IMR-90 (cell line): ENCODE measurements around the gene ACSL3. TPM values are rescaled to one million over a fixed set of nuclear protein-coding genes. Genes with fewer than 3 reads are reported as not detected.

Experiments used
- ATAC-seq: fragments of 200-7000 bp; cut with Tn5 transposase; 2 replicates; pipeline ENCODE4 v1.9.1; 2020; ENCODE audit warnings: low read depth, mild to moderate bottlenecking, moderate library complexity
- BruUV-seq: library from RNA; stranded (reverse); fragments of 400-500 nt; replicated peaks from 2 replicates; lab custom pipeline; 2021; lab: Mats Ljungman, UMichigan
- CTCF ChIA-PET: fragments of 300-600 bp; formaldehyde crosslinking; extraction: SDS; loops from one replicate; lab custom pipeline; 2021; ENCODE audit warnings: antibody characterized with exemption; lab: Yijun Ruan, JAX
- POLR2A ChIA-PET: fragments of 300-600 bp; sonication (Branson Sonifier 250); formaldehyde crosslinking; loops from one replicate; lab custom pipeline; 2022; ENCODE audit warnings: antibody characterized with exemption; ENCODE audit not compliant: unreplicated experiment; lab: Charles Lee
- DNase-seq: peaks from one replicate; pipeline ENCODE4 v3.0.0; 2013
- H2AFZ ChIP-seq: replicated peaks from 2 replicates; pipeline ENCODE3; 2013; ENCODE audit warnings: low read length, mild to moderate bottlenecking; ENCODE audit not compliant: poor library complexity
- H2AK5ac ChIP-seq: 2 replicates; pipeline ENCODE4 v1.6.1; 2013; ENCODE audit warnings: low read depth, low read length, inconsistent platforms
- H2AK9ac ChIP-seq: replicated peaks from 2 replicates; pipeline ENCODE3; 2013; ENCODE audit warnings: mild to moderate bottlenecking, low read depth, low read length, moderate library complexity; ENCODE audit not compliant: poor library complexity
- H2BK120ac ChIP-seq: 2 replicates; pipeline ENCODE4 v1.6.1; 2013; ENCODE audit warnings: low read depth, low read length, inconsistent platforms
- H2BK15ac ChIP-seq: 3 replicates; pipeline ENCODE4 v1.6.1; 2013; ENCODE audit warnings: low read depth, low read length, inconsistent platforms
- H2BK20ac ChIP-seq: 2 replicates; pipeline ENCODE4 v1.6.1; 2013; ENCODE audit warnings: low read depth, mild to moderate bottlenecking, inconsistent platforms, low read length, moderate library complexity
- H2BK5ac ChIP-seq: 2 replicates; pipeline ENCODE4 v1.6.1; 2013; ENCODE audit warnings: mild to moderate bottlenecking, low read depth, low read length, inconsistent platforms; ENCODE audit not compliant: poor library complexity, severe bottlenecking
- H3K14ac ChIP-seq: replicated peaks from 2 replicates; pipeline ENCODE4 v1.6.1; 2013; ENCODE audit warnings: low read depth, low read length, inconsistent platforms
- H3K18ac ChIP-seq: 2 replicates; pipeline ENCODE4 v1.6.1; 2013; ENCODE audit warnings: low read depth, low read length, control low read depth
- H3K23ac ChIP-seq: 2 replicates; pipeline ENCODE4 v1.6.1; 2013; ENCODE audit warnings: low read depth, low read length, inconsistent platforms
- H3K27ac ChIP-seq: 2 replicates; pipeline ENCODE4 v1.5.1; 2013; ENCODE audit warnings: mild to moderate bottlenecking, control low read depth, low read length; ENCODE audit not compliant: insufficient read depth
- H3K27me3 ChIP-seq: 2 replicates; pipeline ENCODE4 v1.6.1; 2013; ENCODE audit warnings: low read length; ENCODE audit not compliant: control insufficient read depth, insufficient read depth
- H3K36me3 ChIP-seq: 2 replicates; pipeline ENCODE4 v1.6.1; 2013; ENCODE audit warnings: low read length, mixed read lengths; ENCODE audit not compliant: control insufficient read depth, insufficient read depth
- H3K4ac ChIP-seq: 2 replicates; pipeline ENCODE4 v1.6.1; 2013; ENCODE audit warnings: low read depth, low read length, inconsistent platforms
- H3K4me1 ChIP-seq: 2 replicates; pipeline ENCODE4 v1.6.1; 2013; ENCODE audit warnings: low read length, mixed read lengths; ENCODE audit not compliant: control insufficient read depth, insufficient read depth
- H3K4me2 ChIP-seq: 2 replicates; pipeline ENCODE4 v1.6.1; 2013; ENCODE audit warnings: low read depth, mild to moderate bottlenecking, control low read depth, low read length, moderate library complexity
- H3K4me3 ChIP-seq: 2 replicates; pipeline ENCODE4 v1.5.1; 2013; ENCODE audit warnings: low read depth, mild to moderate bottlenecking, control low read depth, low read length, moderate library complexity; ENCODE audit not compliant: insufficient read depth
- H3K56ac ChIP-seq: 2 replicates; pipeline ENCODE4 v1.6.1; 2013; ENCODE audit warnings: low read length, inconsistent platforms; ENCODE audit not compliant: insufficient read depth; ENCODE audit errors: extremely low read depth
- H3K79me1 ChIP-seq, 2 experiments: 2 replicates each; pipeline ENCODE4 v1.6.1; 2013; ENCODE audit warnings: low read length in 2 of 2, inconsistent platforms in 1 of 2, low read depth in 1 of 2
- H3K9ac ChIP-seq: 2 replicates; pipeline ENCODE4 v1.6.1; 2013; ENCODE audit warnings: low read depth, low read length, control low read depth
- H3K9me1 ChIP-seq: 2 replicates; pipeline ENCODE4 v1.6.1; 2013; ENCODE audit warnings: low read length, inconsistent platforms; ENCODE audit not compliant: insufficient read depth
- H3K9me3 ChIP-seq: 2 replicates; pipeline ENCODE4 v1.6.1; 2013; ENCODE audit warnings: low read length; ENCODE audit not compliant: control insufficient read depth, insufficient read depth
- H4K20me1 ChIP-seq: 2 replicates; pipeline ENCODE4 v1.6.1; 2013; ENCODE audit warnings: low read length, inconsistent platforms; ENCODE audit not compliant: insufficient read depth
- H4K5ac ChIP-seq: 2 replicates; pipeline ENCODE4 v1.6.1; 2013; ENCODE audit warnings: mild to moderate bottlenecking, low read depth, low read length, control low read depth
- H4K8ac ChIP-seq, 2 experiments: 2 replicates each; pipeline ENCODE4 v1.6.1; 2013; ENCODE audit warnings: low read depth in 2 of 2, low read length in 2 of 2, control low read depth in 1 of 2, inconsistent platforms in 1 of 2
- H4K91ac ChIP-seq: 2 replicates; pipeline ENCODE4 v1.6.1; 2013; ENCODE audit warnings: low read depth, low read length, inconsistent platforms; ENCODE audit not compliant: insufficient read depth
- CEBPB ChIP-seq: IDR thresholded peaks from 2 replicates; pipeline ENCODE4 v1.6.1; 2012; ENCODE audit warnings: low read depth, low read length, improper control_type of control experiment
- FOS ChIP-seq: fragments of 150-350 bp; IDR thresholded peaks from 2 replicates; pipeline ENCODE4 v1.6.1; 2016; ENCODE audit warnings: low read depth, low read length
- SMC3 ChIP-seq: fragments of 150-350 bp; IDR thresholded peaks from 2 replicates; pipeline ENCODE4 v1.6.1; 2016; ENCODE audit warnings: low read depth, mild to moderate bottlenecking, antibody characterized with exemption, low read length, moderate library complexity
- WGBS, 2 experiments: methylation state at CpG; one replicate each; pipeline versions ENCODE4 v1.1.5 to v1.1.7; 2013; ENCODE audit warnings: missing lambda C conversion rate in 2 of 2; ENCODE audit not compliant: insufficient read length in 1 of 2; ENCODE audit errors: extremely low coverage in 2 of 2; 5-methylcytosine and 5-hydroxymethylcytosine counted together
- dilution Hi-C: fragments of 300-500 bp; cut with HindIII; formaldehyde crosslinking; loops from one replicate; pipeline ENCODE4 v1.14.3; 2018; ENCODE audit warnings: low sequenced_read_pairs; ENCODE audit not compliant: unreplicated experiment
- in situ Hi-C: fragments of 300-500 bp; cut with MboI; formaldehyde crosslinking; loops from 3 replicates; pipeline ENCODE4 v1.14.3; 2019; ENCODE audit warnings: low sequenced_read_pairs, inconsistent platforms, mixed read lengths
- intact Hi-C: fragments of 100-400 bp; cut with micrococcal nuclease; formaldehyde crosslinking; loops from 2 replicates; pipeline ENCODE4 v1.10.0; 2022
- polyA plus RNA-seq, 3 experiments: library from polyadenylated mRNA; depleted of rRNA; stranded (reverse); fragments of >200 nt; gene quantifications; 2 replicates each; pipeline ENCODE4 v1.2.3, GENCODE V29; 2012; ENCODE audit warnings: low replicate concordance in 1 of 3
- total RNA-seq: library from RNA; depleted of rRNA; stranded (reverse); fragments of >200 nt; gene quantifications from 2 replicates; pipeline ENCODE4 v1.2.3, GENCODE V29; 2012

Gene ACSL3
- total and polyA plus RNA-seq, 2 of the 4 experiments (the other 2 are of a cell fraction) = 31.0 to 84.2 TPM

- Histone ChIP-seq H3K27me3 (no peaks in the 10 kb centered on the region), H2BK5ac (no peak overlapping the region), H3K4me2 (no peak overlapping the region), H3K9me3 (no peaks in the 10 kb centered on the region), H3K27ac (no peak overlapping the region), H2BK120ac (no peak overlapping the region), H3K4ac (no peak overlapping the region), H3K4me1 (peaks cover 2% of the 10 kb centered on the region; the same call in 1 of the 2 replicates), H3K4me3 (no peak overlapping the region), H3K18ac (no peak overlapping the region), H3K56ac (no peak overlapping the region), H4K20me1 (no peaks in the 10 kb centered on the region), H2BK20ac (no peak overlapping the region), H3K36me3 (no peaks in the 10 kb centered on the region), H4K5ac (no peak overlapping the region), H3K9ac (no peak overlapping the region), H2AK9ac (no peak overlapping the region), H2AFZ (no peak overlapping the region), H3K14ac (no peak overlapping the region), H3K23ac (no peak overlapping the region), H4K91ac (no peak overlapping the region), H3K79me1 (no peaks in the 10 kb centered on the region), H2AK5ac (no peak overlapping the region), H2BK15ac (no peak overlapping the region), H4K8ac (no peak overlapping the region), H3K9me1 (no peaks in the 10 kb centered on the region)
- DNase-seq (no peak), ATAC-seq (no peak)
- no CpG with 5 or more reads among the region's 11 CpGs for WGBS, 2 experiments
- no TSS peak for BruUV-seq
- in situ Hi-C loops (no loop called here), dilution Hi-C loops (no loop called here), intact Hi-C loops (no loop called here)
- ChIA-PET CTCF (no interaction called here), POLR2A (no interaction called here)
- no peak for TF ChIP-seq CEBPB
- no peak for TF ChIP-seq FOS
- TF ChIP-seq SMC3 = no peak
Observed at GRCh38 chr2:222854773-222855700, 5.8 kb upstream of the ACSL3 start.
